HG03045 (cell line): Measurements from ENCODE around the gene HYAL1.
"Not testable (repeated sequence)": the region's sequence is repeated elsewhere in the genome, so short reads cannot be mapped to it uniquely, and the experiment has no call there.

Source experiments
- ATAC-seq: cut with Tn5 transposase; IDR thresholded peaks from one replicate; pipeline ENCODE4 v1.9.1; 2021; ENCODE audit warnings: mild to moderate bottlenecking, moderate library complexity; ENCODE audit not compliant: unreplicated experiment

HYAL1 gene

GRCh38 chr3:50262200-50262599 is 41.2 kb downstream of the HYAL1 start:
- ATAC-seq, result not testable (repeated sequence)

- no peak for ATAC-seq
These were observed 41.9 kb downstream of the HYAL1 start for GRCh38 chr3:50261505-50261904.

GRCh38 chr3:50260942-50261441 is 42.4 kb downstream of the HYAL1 start:
- no peak for ATAC-seq

- ATAC-seq, result peak; percentile 88
These were observed 43.1 kb downstream of the HYAL1 start for GRCh38 chr3:50260027-50260941.

- peak; percentile 9 for ATAC-seq
These were observed 43.8 kb downstream of the HYAL1 start for GRCh38 chr3:50259432-50260026.

GRCh38 chr3:50258979-50259378 is 44.4 kb downstream of the HYAL1 start:
- no peak for ATAC-seq

- ATAC-seq, result no peak
These were observed 45.2 kb downstream of the HYAL1 start for GRCh38 chr3:50258029-50258680.

- no peak for ATAC-seq
These were observed 46.1 kb downstream of the HYAL1 start for GRCh38 chr3:50256978-50257890.

GRCh38 chr3:50255251-50255615 is 48.1 kb downstream of the HYAL1 start:
- ATAC-seq, result no peak

GRCh38 chr3:50254577-50255250 is 48.7 kb downstream of the HYAL1 start:
- ATAC-seq, result no peak

GRCh38 chr3:50251220-50251619 is 52.2 kb downstream of the HYAL1 start:
- ATAC-seq, result no peak

GRCh38 chr3:50250514-50250913 is 52.9 kb downstream of the HYAL1 start:
- no peak for ATAC-seq
